A673 (cell line): ENCODE measurements around the gene TSNAXIP1.

ENCODE experiments used
- CTCF ChIP-seq: fragments of 300-800, 200-600 bp; sonication (generic); conservative IDR thresholded peaks from 2 replicates; pipeline ENCODE4 v1.5.1; 2017; ENCODE audit warnings: low read depth, mild to moderate bottlenecking, antibody characterized with exemption, low read length, moderate library complexity, mixed read lengths
- EZH2 ChIP-seq: fragments of 200-600 bp; sonication (generic); IDR thresholded peaks from 2 replicates; pipeline ENCODE4 v1.6.1; 2017; ENCODE audit warnings: borderline replicate concordance, low read depth, mild to moderate bottlenecking, mixed read lengths, antibody characterized with exemption, low read length; ENCODE audit not compliant: poor library complexity, severe bottlenecking

- TF ChIP-seq CTCF (no peak), EZH2 (no peak)
Measured at GRCh38 chr16:67858500-67858899, 51.8 kb downstream of the TSNAXIP1 start.
